Activated CD4-positive, alpha-beta T cell treated with anti-CD3 and anti-CD28 coated beads for 36 hours (primary cell): ENCODE data around the gene SORBS1. TPM values are rescaled to one million over a fixed set of nuclear protein-coding genes. Genes with fewer than 3 reads are reported as not detected.

Experiments used
- ATAC-seq: fragments of 200-7000 bp; cut with Tn5 transposase; one replicate; pipeline ENCODE4 v1.10.0; 2021; ENCODE audit warnings: mild to moderate bottlenecking, moderate library complexity
- CTCF ChIA-PET: fragments of 350-600 bp; sonication (Branson Sonifier 250); formaldehyde crosslinking; loops from one replicate; lab custom pipeline; 2021; ENCODE audit warnings: antibody characterized with exemption; lab: Charles Lee
- POLR2A ChIA-PET: fragments of 350-600 bp; sonication (Branson Sonifier 250); formaldehyde crosslinking; loops from one replicate; lab custom pipeline; 2021; ENCODE audit warnings: antibody characterized with exemption, inconsistent platforms; lab: Charles Lee
- DNase-seq: peaks from one replicate; pipeline ENCODE4 v3.0.0-alpha.2; 2020
- H3K27ac Mint-ChIP-seq: one replicate; pipeline ENCODE4 v1.8.0; 2021; ENCODE audit warnings: mixed read lengths
- H3K27me3 Mint-ChIP-seq: one replicate; pipeline ENCODE4 v1.8.0; 2021; ENCODE audit warnings: mixed read lengths
- H3K36me3 Mint-ChIP-seq: one replicate; pipeline ENCODE4 v1.8.0; 2021; ENCODE audit warnings: low read depth, mixed read lengths
- H3K4me1 Mint-ChIP-seq: one replicate; pipeline ENCODE4 v1.8.0; 2021; ENCODE audit warnings: mixed read lengths
- H3K4me3 Mint-ChIP-seq: one replicate; pipeline ENCODE4 v1.8.0; 2021; ENCODE audit warnings: mild to moderate bottlenecking, moderate library complexity, mixed read lengths
- H3K9me3 Mint-ChIP-seq: one replicate; pipeline ENCODE4 v1.8.0; 2021; ENCODE audit warnings: low read depth, mixed read lengths
- intact Hi-C, 2 experiments: fragments of 100-400 bp; cut with DNase I in 1 of 2; cut with micrococcal nuclease in 1 of 2; formaldehyde crosslinking; loops; one replicate each; pipeline versions ENCODE4 v1.14.2 to v1.15.1; 2022 to 2024; cut with DNase I, micrococcal nuclease
- total RNA-seq, 2 experiments: library from RNA; stranded (reverse); gene quantifications; one replicate each; pipeline ENCODE4 v1.2.3, GENCODE V29; 2021

The SORBS1 gene
- total RNA-seq, 2 experiments from 2014 or later: 0.69 to 1.0 TPM

GRCh38 chr10:95552679-95553342 is 8.4 kb downstream of the SORBS1 start:
- Mint-ChIP-seq H3K36me3 (no peaks in the 10 kb centered on the region), H3K27ac (no peak overlapping the region), H3K9me3 (peaks cover 3% of the 10 kb centered on the region), H3K4me1 (no peaks in the 10 kb centered on the region), H3K27me3 (no peaks in the 10 kb centered on the region), H3K4me3 (no peak overlapping the region)
- ChIA-PET CTCF (no interaction called here), POLR2A (no interaction called here)
- DNase-seq: no peak
- intact Hi-C loops: no loop called here
- no peak for ATAC-seq

DNA sequence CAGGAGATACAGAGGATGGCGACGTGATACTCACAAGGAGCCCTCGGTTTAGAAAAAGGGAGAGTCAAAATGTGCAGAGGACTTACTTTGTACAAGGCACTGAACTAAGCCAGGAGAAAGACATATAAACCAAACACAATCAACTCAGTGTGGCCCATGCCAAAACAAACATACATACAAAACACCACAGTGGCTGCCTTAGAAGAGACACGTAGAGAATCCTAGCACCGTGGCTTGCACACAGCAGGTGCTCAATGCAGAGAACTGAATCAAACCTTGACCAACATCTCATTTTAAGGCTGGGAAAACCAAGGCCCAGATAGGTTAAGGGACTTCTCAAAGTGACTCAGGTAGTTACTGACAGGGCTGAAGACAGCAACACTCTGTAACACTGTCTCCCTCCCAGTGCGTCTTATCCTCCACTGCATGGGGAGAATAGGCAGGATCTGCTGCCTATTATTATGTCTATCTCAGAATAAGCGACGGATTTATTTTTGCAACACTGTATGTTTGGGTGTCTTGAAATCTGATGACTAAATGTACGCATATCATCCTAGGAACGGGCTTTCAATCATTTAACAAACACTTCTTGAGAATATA is 11.0 kb downstream of the SORBS1 start:
- ChIA-PET CTCF (no interaction called here), POLR2A (interaction anchor here (0.6 kb wide), 1 partner anchor 12 kb away, joined by 6 read pairs; no protein-coding TSS in a partner anchor)
- no peak overlapping the region for H3K27ac Mint-ChIP-seq
- no peak for DNase-seq
- ATAC-seq: no peak
- intact Hi-C loops: no loop called here
- peaks cover 3% of the 10 kb centered on the region for H3K9me3 Mint-ChIP-seq
- H3K36me3 Mint-ChIP-seq: no peaks in the 10 kb centered on the region
- no peaks in the 10 kb centered on the region for H3K4me1 Mint-ChIP-seq
- no peak overlapping the region for H3K4me3 Mint-ChIP-seq
- H3K27me3 Mint-ChIP-seq: no peaks in the 10 kb centered on the region

GRCh38 chr10:95547791-95548435 is 13.3 kb downstream of the SORBS1 start:
- ChIA-PET POLR2A (no interaction called here), CTCF (no interaction called here)
- ATAC-seq (no peak), DNase-seq (no peak)
- H3K36me3 Mint-ChIP-seq: no peaks in the 10 kb centered on the region
- no peak overlapping the region for H3K4me3 Mint-ChIP-seq
- no peaks in the 10 kb centered on the region for H3K9me3 Mint-ChIP-seq
- H3K27me3 Mint-ChIP-seq: no peaks in the 10 kb centered on the region
- H3K4me1 Mint-ChIP-seq: no peaks in the 10 kb centered on the region
- H3K27ac Mint-ChIP-seq: no peak overlapping the region
- intact Hi-C loops: no loop called here

- Mint-ChIP-seq H3K27ac (no peak overlapping the region), H3K9me3 (no peaks in the 10 kb centered on the region), H3K4me1 (no peaks in the 10 kb centered on the region), H3K27me3 (no peaks in the 10 kb centered on the region), H3K36me3 (no peaks in the 10 kb centered on the region), H3K4me3 (no peak overlapping the region)
- no peak for DNase-seq
- ChIA-PET POLR2A (no interaction called here), CTCF (no interaction called here)
- ATAC-seq: no peak
- intact Hi-C loops: no loop called here
These were observed 14.0 kb downstream of the SORBS1 start for GRCh38 chr10:95547197-95547596.

GRCh38 chr10:95545981-95546380 is 15.2 kb downstream of the SORBS1 start:
- no peak overlapping the region for H3K4me3 Mint-ChIP-seq
- no peaks in the 10 kb centered on the region for H3K4me1 Mint-ChIP-seq

DNA sequence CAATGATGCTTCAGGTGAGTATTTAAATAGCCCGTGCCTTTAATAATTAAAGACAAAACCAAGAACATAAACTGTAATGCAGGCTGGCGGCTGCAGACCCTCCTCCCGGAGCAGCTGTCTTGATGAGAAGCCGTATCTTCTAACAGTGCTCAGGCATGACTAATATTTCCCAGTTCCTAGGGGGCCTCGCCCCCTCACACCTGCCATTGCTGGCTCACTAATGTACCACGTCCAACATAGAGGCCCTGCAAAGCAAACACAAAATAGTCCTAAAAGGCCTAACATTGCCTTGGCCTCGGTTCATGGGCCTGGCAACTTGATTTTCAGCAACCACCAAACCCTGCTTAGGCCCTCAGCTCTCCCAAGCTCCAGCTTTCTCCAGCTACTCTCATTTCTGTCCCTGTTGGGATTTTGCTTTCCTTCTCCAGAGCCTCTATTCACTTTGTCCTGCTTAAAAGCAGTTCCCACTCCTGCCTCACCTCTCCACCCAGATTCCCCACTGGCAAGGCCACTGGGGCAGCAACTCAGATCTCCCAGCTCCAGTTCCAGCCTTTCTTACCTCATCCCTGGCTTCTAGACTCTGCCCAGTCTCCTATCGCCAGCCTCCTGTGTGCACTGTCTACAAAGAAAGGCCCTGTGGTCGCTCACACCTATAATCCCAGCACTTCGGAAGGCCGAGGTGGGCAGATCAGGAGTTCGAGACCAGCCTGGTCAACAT is 16.2 kb downstream of the SORBS1 start:
- no peak for ATAC-seq
- intact Hi-C loops: no loop called here
- Mint-ChIP-seq H3K4me3 (no peak overlapping the region), H3K36me3 (no peaks in the 10 kb centered on the region), H3K27me3 (no peaks in the 10 kb centered on the region), H3K4me1 (no peaks in the 10 kb centered on the region), H3K9me3 (no peaks in the 10 kb centered on the region), H3K27ac (no peak overlapping the region)
- ChIA-PET CTCF (interaction anchor here (0.6 kb wide), 1 partner anchor 40 kb away, joined by 3 read pairs; no protein-coding TSS in a partner anchor), POLR2A (no interaction called here)
- DNase-seq: no peak

More at GRCh38 chr10:95545981-95546380, 15.2 kb downstream of the SORBS1 start:
- ChIA-PET CTCF (no interaction called here), POLR2A (no interaction called here)
- ATAC-seq (no peak), DNase-seq (no peak)
- Mint-ChIP-seq H3K36me3 (no peaks in the 10 kb centered on the region), H3K27ac (no peak overlapping the region), H3K9me3 (no peaks in the 10 kb centered on the region), H3K27me3 (no peaks in the 10 kb centered on the region)
- intact Hi-C loops: no loop called here

DNA sequence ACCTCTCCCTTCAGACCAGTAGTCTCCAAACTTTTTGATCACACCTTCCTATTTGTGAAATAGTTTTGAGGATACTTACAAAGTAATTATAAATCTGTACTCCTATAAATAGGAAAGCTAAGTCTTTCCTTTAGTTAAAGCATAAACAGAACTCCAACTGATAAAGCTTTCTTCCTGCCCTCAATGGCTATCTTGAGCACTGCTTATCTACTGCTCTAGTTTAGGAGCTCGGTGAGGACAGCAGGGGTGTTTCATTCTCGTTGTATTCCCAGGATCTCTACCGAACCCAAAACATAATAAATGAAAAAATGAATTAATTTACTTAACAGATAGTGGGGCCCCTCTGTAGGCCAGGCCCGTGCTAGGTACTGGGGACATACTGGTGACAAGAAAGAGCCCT is 17.7 kb downstream of the SORBS1 start:
- H3K27me3 Mint-ChIP-seq: no peaks in the 10 kb centered on the region
- CTCF ChIA-PET: no interaction called here
- H3K4me1 Mint-ChIP-seq: no peaks in the 10 kb centered on the region
- H3K36me3 Mint-ChIP-seq: no peaks in the 10 kb centered on the region
- POLR2A ChIA-PET: no interaction called here
- no peak overlapping the region for H3K27ac Mint-ChIP-seq
- intact Hi-C loops: no loop called here
- H3K9me3 Mint-ChIP-seq: no peaks in the 10 kb centered on the region
- H3K4me3 Mint-ChIP-seq: no peak overlapping the region
- ATAC-seq: no peak
- DNase-seq: no peak

GRCh38 chr10:95542761-95543160 is 18.4 kb downstream of the SORBS1 start:
- Mint-ChIP-seq H3K27me3 (no peaks in the 10 kb centered on the region), H3K4me1 (no peaks in the 10 kb centered on the region), H3K36me3 (no peaks in the 10 kb centered on the region), H3K4me3 (no peak overlapping the region), H3K27ac (no peak overlapping the region), H3K9me3 (no peaks in the 10 kb centered on the region)
- POLR2A ChIA-PET: no interaction called here
- ATAC-seq (no peak), DNase-seq (no peak)
- CTCF ChIA-PET: no interaction called here
- intact Hi-C loops: no loop called here

DNA sequence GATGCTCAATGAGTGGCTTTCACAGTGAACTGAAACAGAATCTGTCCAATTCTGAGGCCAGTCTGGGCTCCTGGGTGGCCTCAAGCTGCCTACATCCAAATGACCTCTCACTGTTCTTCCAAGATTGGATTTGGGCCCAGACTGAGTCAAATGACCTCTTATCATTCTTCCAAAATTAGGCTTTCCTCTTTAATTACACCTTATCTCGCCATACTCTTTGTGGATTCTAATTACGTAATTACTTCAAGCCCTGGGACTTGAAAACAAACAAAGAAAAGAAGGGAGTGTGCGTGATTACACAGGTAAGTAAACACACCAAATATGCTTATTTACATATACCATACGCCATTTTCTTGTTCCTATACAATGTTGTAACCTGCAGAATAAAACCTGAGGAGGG is 18.8 kb downstream of the SORBS1 start:
- Mint-ChIP-seq H3K27ac (no peak overlapping the region), H3K9me3 (no peaks in the 10 kb centered on the region), H3K36me3 (no peaks in the 10 kb centered on the region), H3K27me3 (no peaks in the 10 kb centered on the region), H3K4me1 (no peaks in the 10 kb centered on the region), H3K4me3 (no peak overlapping the region)
- CTCF ChIA-PET: no interaction called here
- ATAC-seq: no peak
- intact Hi-C loops: no loop called here
- POLR2A ChIA-PET: no interaction called here
- DNase-seq: no peak

GRCh38 chr10:95540514-95541052 is 20.6 kb downstream of the SORBS1 start:
- no peaks in the 10 kb centered on the region for H3K4me1 Mint-ChIP-seq
- CTCF ChIA-PET: no interaction called here

DNA sequence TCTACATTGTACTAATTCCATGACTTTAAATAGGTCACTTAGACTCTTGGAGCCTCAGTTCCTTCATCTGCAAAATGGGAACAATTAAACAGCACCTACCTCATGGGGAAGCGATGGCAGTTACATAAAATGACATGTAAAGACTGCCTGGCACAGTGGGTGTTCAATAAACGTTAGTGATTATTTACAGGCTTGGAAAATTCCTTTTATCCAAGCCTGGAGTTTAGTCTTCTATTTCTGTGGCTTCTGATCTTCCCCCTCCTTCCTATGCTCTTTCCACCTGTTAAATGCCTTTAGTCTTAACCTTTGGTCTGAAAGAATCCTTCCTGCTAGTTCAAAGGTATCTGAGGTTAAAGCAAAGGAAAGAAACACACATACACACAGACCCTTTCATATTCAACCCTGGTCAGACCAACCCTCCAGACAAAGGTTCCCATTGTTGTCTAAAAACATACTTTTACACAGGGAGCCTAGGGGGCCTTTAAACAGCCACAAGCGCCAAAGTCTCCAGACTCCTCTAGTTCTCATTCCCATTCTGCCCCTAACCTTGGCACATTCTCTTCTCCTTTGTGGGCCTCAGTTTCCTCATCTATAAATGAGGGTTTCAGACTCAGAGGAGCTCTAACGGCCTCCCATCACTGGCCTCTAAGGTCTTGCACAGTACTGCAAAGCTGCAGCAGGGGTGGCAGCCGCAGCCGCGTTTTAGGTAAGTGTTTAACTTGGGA is 21.4 kb downstream of the SORBS1 start:
- Mint-ChIP-seq H3K4me1 (no peaks in the 10 kb centered on the region), H3K9me3 (no peaks in the 10 kb centered on the region), H3K36me3 (no peaks in the 10 kb centered on the region), H3K4me3 (no peak overlapping the region), H3K27me3 (no peaks in the 10 kb centered on the region), H3K27ac (no peak overlapping the region)
- ChIA-PET POLR2A (no interaction called here), CTCF (interaction anchor here (0.6 kb wide), 1 partner anchor 1703 kb away, joined by 3 read pairs; no protein-coding TSS in a partner anchor)
- DNase-seq: no peak
- intact Hi-C loops: no loop called here
- no peak for ATAC-seq

More at GRCh38 chr10:95540514-95541052, 20.6 kb downstream of the SORBS1 start:
- Mint-ChIP-seq H3K9me3 (no peaks in the 10 kb centered on the region), H3K27ac (no peak overlapping the region), H3K4me3 (no peak overlapping the region), H3K36me3 (no peaks in the 10 kb centered on the region), H3K27me3 (no peaks in the 10 kb centered on the region)
- intact Hi-C loops: no loop called here
- POLR2A ChIA-PET: no interaction called here
- no peak for DNase-seq
- ATAC-seq: no peak
